ENCODE results near the gene MRRF. TPM values are rescaled to one million over a fixed set of nuclear protein-coding genes. Genes with fewer than 3 reads are reported as not detected.

The MRRF gene
- total and polyA plus RNA-seq, 5 donors: 23.1 to 33.8 (median 26.7) TPM

- ATAC-seq (no peak), DNase-seq (no peak)
- Histone ChIP-seq H3K4me3 (ENCODE audit: low read length) (no peak overlapping the region), H3K4me1 (ENCODE audit: control insufficient read depth, insufficient read depth, low read length) (no peaks in the 10 kb centered on the region), H3K27ac (ENCODE audit: low read length) (peak overlapping the region; percentile 21), H3K27me3 (ENCODE audit: control insufficient read depth, insufficient read depth) (no peaks in the 10 kb centered on the region), H3K9me3 (ENCODE audit: control insufficient read depth, low read length) (no peaks in the 10 kb centered on the region)
- WGBS: 76% methylated on average over 5 of the region's 5 CpGs
- intact Hi-C loops (cut with DNase I): no loop called here
Measured at GRCh38 chr9:122281368-122281767, 16.7 kb downstream of the MRRF start.

GRCh38 chr9:122286764-122287163 is 22.1 kb downstream of the MRRF start:
- intact Hi-C loops (cut with DNase I): no loop called here
- no peak overlapping the region for H3K4me3 ChIP-seq (ENCODE audit: low read length)
- H3K27me3 ChIP-seq (ENCODE audit: control insufficient read depth, insufficient read depth): no peaks in the 10 kb centered on the region
- no peaks in the 10 kb centered on the region for H3K9me3 ChIP-seq (ENCODE audit: control insufficient read depth, low read length)
- DNase-seq (no peak), ATAC-seq (no peak)
- 87% methylated on average over 1 of the region's 1 CpG for WGBS
- no peak overlapping the region for H3K27ac ChIP-seq (ENCODE audit: low read length)
- no peaks in the 10 kb centered on the region for H3K4me1 ChIP-seq (ENCODE audit: control insufficient read depth, insufficient read depth, low read length)

- 80% methylated on average over 1 of the region's 1 CpG for WGBS
- DNase-seq: no peak
- no peaks in the 10 kb centered on the region for H3K9me3 ChIP-seq (ENCODE audit: control insufficient read depth, low read length)
- H3K4me1 ChIP-seq (ENCODE audit: control insufficient read depth, insufficient read depth, low read length): no peaks in the 10 kb centered on the region
- no peak for ATAC-seq
- H3K27ac ChIP-seq (ENCODE audit: low read length): no peak overlapping the region
- intact Hi-C loops (cut with DNase I): no loop called here
- no peaks in the 10 kb centered on the region for H3K27me3 ChIP-seq (ENCODE audit: control insufficient read depth, insufficient read depth)
- no peak overlapping the region for H3K4me3 ChIP-seq (ENCODE audit: low read length)
Measured at GRCh38 chr9:122287214-122287720, 22.6 kb downstream of the MRRF start.

GRCh38 chr9:122291458-122291857 is 26.8 kb downstream of the MRRF start:
- no peak for ATAC-seq
- no peak overlapping the region for H3K27ac ChIP-seq (ENCODE audit: low read length)
- WGBS: 97% methylated on average over 3 of the region's 3 CpGs
- H3K4me1 ChIP-seq (ENCODE audit: control insufficient read depth, insufficient read depth, low read length): no peaks in the 10 kb centered on the region
- DNase-seq: no peak
- H3K27me3 ChIP-seq (ENCODE audit: control insufficient read depth, insufficient read depth): no peaks in the 10 kb centered on the region
- no peak overlapping the region for H3K4me3 ChIP-seq (ENCODE audit: low read length)
- H3K9me3 ChIP-seq (ENCODE audit: control insufficient read depth, low read length): no peaks in the 10 kb centered on the region
- intact Hi-C loops (cut with DNase I): no loop called here

- Histone ChIP-seq H3K4me3 (ENCODE audit: low read length) (no peak overlapping the region), H3K9me3 (ENCODE audit: control insufficient read depth, low read length) (no peaks in the 10 kb centered on the region), H3K4me1 (ENCODE audit: control insufficient read depth, insufficient read depth, low read length) (no peaks in the 10 kb centered on the region), H3K27me3 (ENCODE audit: control insufficient read depth, insufficient read depth) (no peaks in the 10 kb centered on the region), H3K27ac (ENCODE audit: low read length) (no peak overlapping the region)
- no peak for DNase-seq
- no peak for ATAC-seq
- 75% methylated on average over 4 of the region's 4 CpGs for WGBS
- intact Hi-C loops (cut with DNase I): no loop called here
Measured at GRCh38 chr9:122294531-122294930, 29.8 kb downstream of the MRRF start.

- WGBS: 94% methylated on average over 3 of the region's 3 CpGs
- no peaks in the 10 kb centered on the region for H3K4me1 ChIP-seq (ENCODE audit: control insufficient read depth, insufficient read depth, low read length)
- H3K27ac ChIP-seq (ENCODE audit: low read length): no peak overlapping the region
- no peak overlapping the region for H3K4me3 ChIP-seq (ENCODE audit: low read length)
- DNase-seq (no peak), ATAC-seq (no peak)
- no peaks in the 10 kb centered on the region for H3K9me3 ChIP-seq (ENCODE audit: control insufficient read depth, low read length)
- no peaks in the 10 kb centered on the region for H3K27me3 ChIP-seq (ENCODE audit: control insufficient read depth, insufficient read depth)
- intact Hi-C loops (cut with DNase I): no loop called here
Measured at GRCh38 chr9:122297512-122297911, 32.8 kb downstream of the MRRF start.

- intact Hi-C loops (cut with DNase I): no loop called here
- Histone ChIP-seq H3K9me3 (ENCODE audit: control insufficient read depth, low read length) (no peaks in the 10 kb centered on the region), H3K27ac (ENCODE audit: low read length) (no peak overlapping the region), H3K4me3 (ENCODE audit: low read length) (no peak overlapping the region), H3K27me3 (ENCODE audit: control insufficient read depth, insufficient read depth) (no peaks in the 10 kb centered on the region), H3K4me1 (ENCODE audit: control insufficient read depth, insufficient read depth, low read length) (peaks cover 2% of the 10 kb centered on the region)
- ATAC-seq (no peak), DNase-seq (no peak)
- WGBS: 92% methylated on average over 5 of the region's 5 CpGs
Measured at GRCh38 chr9:122302237-122303093, 37.8 kb downstream of the MRRF start.

- no peaks in the 10 kb centered on the region for H3K27me3 ChIP-seq (ENCODE audit: control insufficient read depth, insufficient read depth)
- H3K4me1 ChIP-seq (ENCODE audit: control insufficient read depth, insufficient read depth, low read length): peaks cover 2% of the 10 kb centered on the region
- peak overlapping the region; percentile 14 for H3K27ac ChIP-seq (ENCODE audit: low read length)
- H3K4me3 ChIP-seq (ENCODE audit: low read length): no peak overlapping the region
- peak; percentile 29 to 71 (median 56) for DNase-seq
- peak; percentile 80 to 91 for ATAC-seq
- no peaks in the 10 kb centered on the region for H3K9me3 ChIP-seq (ENCODE audit: control insufficient read depth, low read length)
- WGBS: 58% methylated on average over 5 of the region's 5 CpGs
- intact Hi-C loops (cut with DNase I): no loop called here
Measured at GRCh38 chr9:122307061-122307460, 42.4 kb downstream of the MRRF start.

- H3K4me3 ChIP-seq (ENCODE audit: low read length): no peak overlapping the region
- H3K9me3 ChIP-seq (ENCODE audit: control insufficient read depth, low read length): no peaks in the 10 kb centered on the region
- peaks cover 2% of the 10 kb centered on the region for H3K4me1 ChIP-seq (ENCODE audit: control insufficient read depth, insufficient read depth, low read length)
- peak overlapping the region; percentile 13 for H3K27ac ChIP-seq (ENCODE audit: low read length)
- DNase-seq (peak in 2 of 3 donors; percentile 29 to 53), ATAC-seq (peak; percentile 73 to 83)
- no peaks in the 10 kb centered on the region for H3K27me3 ChIP-seq (ENCODE audit: control insufficient read depth, insufficient read depth)
- intact Hi-C loops (cut with DNase I): no loop called here
- 79% methylated on average over 1 of the region's 1 CpG for WGBS
Measured at GRCh38 chr9:122307925-122308324, 43.2 kb downstream of the MRRF start.

GRCh38 chr9:122309861-122310260 is 45.2 kb downstream of the MRRF start:
- WGBS: 77% methylated on average over 2 of the region's 2 CpGs
- ATAC-seq (no peak), DNase-seq (no peak)
- H3K4me3 ChIP-seq (ENCODE audit: low read length): no peak overlapping the region
- no peaks in the 10 kb centered on the region for H3K27me3 ChIP-seq (ENCODE audit: control insufficient read depth, insufficient read depth)
- H3K9me3 ChIP-seq (ENCODE audit: control insufficient read depth, low read length): no peaks in the 10 kb centered on the region
- H3K27ac ChIP-seq (ENCODE audit: low read length): no peak overlapping the region
- intact Hi-C loops (cut with DNase I): no loop called here
- H3K4me1 ChIP-seq (ENCODE audit: control insufficient read depth, insufficient read depth, low read length): no peaks in the 10 kb centered on the region

GRCh38 chr9:122314165-122314564 is 49.5 kb downstream of the MRRF start:
- H3K4me3 ChIP-seq (ENCODE audit: low read length): no peak overlapping the region
- ATAC-seq (no peak), DNase-seq (no peak)
- no peaks in the 10 kb centered on the region for H3K4me1 ChIP-seq (ENCODE audit: control insufficient read depth, insufficient read depth, low read length)
- intact Hi-C loops (cut with DNase I): no loop called here
- no peaks in the 10 kb centered on the region for H3K27me3 ChIP-seq (ENCODE audit: control insufficient read depth, insufficient read depth)
- H3K9me3 ChIP-seq (ENCODE audit: control insufficient read depth, low read length): no peaks in the 10 kb centered on the region
- no peak overlapping the region for H3K27ac ChIP-seq (ENCODE audit: low read length)
